Subcutaneous abdominal adipose tissue (tissue), 5 donors: Measurements from ENCODE around the gene GPR132.

Source experiments
- H3K27ac ChIP-seq: one replicate; pipeline ENCODE4 v1.7.0; 2013; ENCODE audit warnings: low read depth, mild to moderate bottlenecking, inconsistent platforms, low read length, moderate library complexity
- H3K27me3 ChIP-seq, 5 donors: one replicate each; pipeline ENCODE4 v1.7.0; 2013; ENCODE audit warnings: low read length in 5 of 5, inconsistent platforms in 1 of 5; ENCODE audit not compliant: control insufficient read depth in 5 of 5, insufficient read depth in 4 of 5
- H3K36me3 ChIP-seq, 5 donors: one replicate each; pipeline ENCODE4 v1.7.0; 2013; ENCODE audit warnings: low read length in 5 of 5; ENCODE audit not compliant: control insufficient read depth in 5 of 5, insufficient read depth in 5 of 5
- H3K4me1 ChIP-seq, 5 donors: one replicate each; pipeline ENCODE4 v1.7.0; 2013; ENCODE audit warnings: low read length in 5 of 5, mild to moderate bottlenecking in 3 of 5, moderate library complexity in 1 of 5; ENCODE audit not compliant: control insufficient read depth in 5 of 5, insufficient read depth in 5 of 5
- H3K4me3 ChIP-seq, 5 donors: one replicate each; pipeline ENCODE4 v1.7.0; 2013; ENCODE audit warnings: low read length in 5 of 5, low read depth in 1 of 5
- H3K9ac ChIP-seq, 5 donors: one replicate each; pipeline ENCODE4 v1.7.0; 2013; ENCODE audit warnings: low read length in 5 of 5, mild to moderate bottlenecking in 4 of 5, moderate library complexity in 3 of 5
- H3K9me3 ChIP-seq, 5 donors: one replicate each; pipeline ENCODE4 v1.7.0; 2013; ENCODE audit warnings: low read length in 5 of 5; ENCODE audit not compliant: control insufficient read depth in 5 of 5
- donor health status: healthy.
- donor health status: healthy.
- donor health status: healthy.
- donor health status: healthy.
- donor health status: healthy.

GPR132 gene

GRCh38 chr14:105099778-105100177 is 34.5 kb upstream of the GPR132 start:
- Histone ChIP-seq H3K4me3 (no peak overlapping the region), H3K27me3 (peaks cover 0 to 9% (median 0%) of the 10 kb centered on the region in 5 donors), H3K27ac (no peak overlapping the region), H3K9ac (no peak overlapping the region), H3K36me3 (no peaks in the 10 kb centered on the region), H3K9me3 (peaks cover 0 to 10% (median 6%) of the 10 kb centered on the region in 5 donors), H3K4me1 (no peaks in the 10 kb centered on the region)

DNA sequence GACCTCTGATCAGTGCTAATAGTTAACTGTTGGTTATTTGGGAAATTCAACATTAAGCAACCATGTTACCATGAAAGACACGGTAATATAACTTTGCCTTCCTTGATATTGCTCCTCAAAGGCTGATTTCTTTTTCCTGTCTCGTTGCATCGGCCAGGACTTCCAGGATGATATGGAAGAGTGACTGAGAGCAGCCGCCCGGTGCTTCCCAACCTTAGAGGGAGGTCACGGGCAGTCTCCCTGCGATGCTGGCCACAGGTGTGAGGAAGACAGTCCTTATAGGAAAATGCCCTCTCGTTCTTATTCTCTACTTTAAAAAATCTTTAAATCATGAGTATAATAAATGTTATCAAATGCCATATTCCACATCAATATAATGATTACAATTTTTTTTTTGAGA is 33.1 kb upstream of the GPR132 start:
- Histone ChIP-seq H3K9ac (no peak overlapping the region), H3K36me3 (no peaks in the 10 kb centered on the region), H3K9me3 (peaks cover 0 to 7% (median 6%) of the 10 kb centered on the region in 5 donors), H3K27ac (no peak overlapping the region), H3K27me3 (peaks cover 0 to 9% (median 0%) of the 10 kb centered on the region in 5 donors), H3K4me1 (peaks cover 0 to 11% (median 9%) of the 10 kb centered on the region in 5 donors), H3K4me3 (no peak overlapping the region)

DNA sequence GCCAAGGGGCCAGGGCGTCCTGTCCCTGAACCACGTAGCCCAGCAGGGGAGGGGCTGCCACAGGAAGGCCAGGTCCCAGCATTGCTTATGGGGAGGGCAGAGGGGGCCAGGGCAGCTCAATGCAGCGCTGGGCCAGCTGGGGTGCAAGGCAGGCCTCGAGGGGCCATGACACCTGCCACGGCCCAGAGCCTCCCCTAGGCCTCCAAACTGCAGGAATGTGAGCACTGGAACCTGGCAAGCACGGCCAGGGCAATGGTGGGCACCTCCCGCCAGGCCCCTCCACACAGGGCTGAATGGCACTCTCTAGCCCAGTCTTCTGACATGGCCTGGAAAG is 32.5 kb upstream of the GPR132 start:
- Histone ChIP-seq H3K9ac (no peak overlapping the region), H3K4me3 (no peak overlapping the region), H3K4me1 (peaks cover 0 to 15% (median 11%) of the 10 kb centered on the region in 5 donors), H3K9me3 (peaks cover 0 to 7% (median 6%) of the 10 kb centered on the region in 5 donors), H3K27ac (no peak overlapping the region), H3K27me3 (peaks cover 0 to 5% (median 0%) of the 10 kb centered on the region in 5 donors), H3K36me3 (no peaks in the 10 kb centered on the region)

GRCh38 chr14:105096206-105096875 is 31.1 kb upstream of the GPR132 start:
- Histone ChIP-seq H3K27ac (no peak overlapping the region), H3K36me3 (no peaks in the 10 kb centered on the region), H3K4me1 (peaks cover 2 to 29% (median 26%) of the 10 kb centered on the region in 5 donors), H3K9ac (no peak overlapping the region), H3K4me3 (no peak overlapping the region), H3K27me3 (peaks cover 0 to 8% (median 0%) of the 10 kb centered on the region in 5 donors), H3K9me3 (peaks cover 0 to 7% (median 6%) of the 10 kb centered on the region in 5 donors)

- no peak overlapping the region for H3K27ac ChIP-seq
- no peak overlapping the region for H3K4me3 ChIP-seq
- no peaks in the 10 kb centered on the region for H3K36me3 ChIP-seq
- peaks cover 0 to 7% (median 6%) of the 10 kb centered on the region in 5 donors for H3K9me3 ChIP-seq
- peaks cover 6 to 40% (median 36%) of the 10 kb centered on the region in 5 donors for H3K4me1 ChIP-seq
- H3K27me3 ChIP-seq: peaks cover 0 to 8% (median 0%) of the 10 kb centered on the region in 5 donors
- H3K9ac ChIP-seq: no peak overlapping the region
Observed at GRCh38 chr14:105095236-105095805, 30.1 kb upstream of the GPR132 start.

GRCh38 chr14:105094193-105094907 is 29.1 kb upstream of the GPR132 start:
- Histone ChIP-seq H3K9ac (peak overlapping the region in 2 of 5 donors; percentile 56 to 59), H3K36me3 (no peaks in the 10 kb centered on the region), H3K4me3 (peak overlapping the region in 4 of 5 donors; percentile 58 to 72 (median 69)), H3K4me1 (peaks cover 6 to 41% (median 38%) of the 10 kb centered on the region in 5 donors), H3K27me3 (peaks cover 0 to 3% (median 0%) of the 10 kb centered on the region in 5 donors), H3K27ac (no peak overlapping the region), H3K9me3 (peaks cover 0 to under 1% (median 0%) of the 10 kb centered on the region in 5 donors)

DNA sequence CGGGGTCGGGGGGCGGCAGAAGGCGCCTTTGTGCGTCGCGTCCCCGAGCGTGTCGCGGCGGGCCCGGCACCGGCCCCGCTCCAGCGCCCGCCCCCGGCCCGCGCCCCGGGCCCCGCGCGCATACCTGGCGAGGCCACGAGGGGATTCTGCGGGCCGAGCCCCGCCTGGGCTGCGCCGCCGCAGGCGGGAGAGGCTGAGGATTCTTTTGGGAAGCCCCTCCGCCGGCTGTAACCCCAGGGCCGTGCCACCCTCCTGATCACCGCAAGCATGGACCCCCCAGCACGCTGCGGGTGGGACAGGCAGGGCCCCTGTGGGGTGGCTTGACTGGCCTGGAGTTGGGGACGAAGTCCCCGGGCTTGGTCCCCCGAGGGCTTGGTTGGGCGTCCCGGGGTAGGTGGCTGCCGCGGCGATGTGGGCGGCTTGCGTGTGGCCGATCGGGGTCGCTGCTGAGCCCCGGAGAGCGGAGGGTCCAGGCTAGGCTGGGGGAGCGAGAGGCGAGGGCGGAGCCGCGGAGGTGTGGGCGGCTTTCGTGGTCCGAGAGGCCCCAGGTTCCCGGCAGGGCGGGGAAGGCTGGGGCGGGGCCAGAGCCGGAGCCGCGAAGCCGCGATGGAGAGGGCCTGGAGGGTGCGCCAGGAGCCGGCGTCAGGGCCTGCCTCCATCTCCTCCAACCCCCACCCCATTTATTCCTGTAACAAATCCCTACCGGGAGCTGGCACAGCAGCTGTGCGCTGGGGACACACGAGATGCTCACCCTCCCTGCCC is 28.4 kb upstream of the GPR132 start:
- H3K27ac ChIP-seq: no peak overlapping the region
- peaks cover 0 to 5% (median 0%) of the 10 kb centered on the region in 5 donors for H3K27me3 ChIP-seq
- H3K9me3 ChIP-seq: no peaks in the 10 kb centered on the region
- peaks cover 9 to 47% (median 43%) of the 10 kb centered on the region in 5 donors for H3K4me1 ChIP-seq
- no peaks in the 10 kb centered on the region for H3K36me3 ChIP-seq
- peak overlapping the region in 4 of 5 donors; percentile 58 to 72 (median 69) for H3K4me3 ChIP-seq
- H3K9ac ChIP-seq: peak overlapping the region in 3 of 5 donors; percentile 53 to 59 (median 56)

DNA sequence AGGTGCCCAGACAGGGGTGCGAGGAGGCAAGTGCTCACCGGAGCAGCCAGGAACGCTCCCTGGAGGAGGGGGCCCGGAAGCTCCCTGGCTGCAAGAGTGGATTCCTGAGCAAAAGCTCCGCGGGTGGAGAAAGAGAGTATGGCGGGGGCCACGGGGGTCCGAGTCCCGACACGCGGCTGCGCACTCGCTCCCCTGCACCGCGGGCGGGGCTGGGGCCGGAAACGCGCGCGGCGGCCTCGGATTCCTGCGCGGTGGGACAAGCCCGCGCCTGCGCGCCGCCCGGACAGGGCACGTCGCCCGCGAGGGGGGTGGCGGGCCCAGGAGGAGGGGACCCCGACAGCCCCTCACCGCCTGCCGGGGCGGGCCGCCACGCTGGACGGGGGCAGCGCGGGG is 27.8 kb upstream of the GPR132 start:
- no peaks in the 10 kb centered on the region for H3K36me3 ChIP-seq
- peak overlapping the region in 4 of 5 donors; percentile 52 to 62 (median 60) for H3K4me3 ChIP-seq
- peak overlapping the region; percentile 60 for H3K27ac ChIP-seq
- H3K27me3 ChIP-seq: peaks cover 0 to 7% (median 0%) of the 10 kb centered on the region in 5 donors
- H3K9ac ChIP-seq: peak overlapping the region in 2 of 5 donors; percentile 46 to 62
- no peaks in the 10 kb centered on the region for H3K9me3 ChIP-seq
- peaks cover 10 to 53% (median 48%) of the 10 kb centered on the region in 5 donors for H3K4me1 ChIP-seq

DNA sequence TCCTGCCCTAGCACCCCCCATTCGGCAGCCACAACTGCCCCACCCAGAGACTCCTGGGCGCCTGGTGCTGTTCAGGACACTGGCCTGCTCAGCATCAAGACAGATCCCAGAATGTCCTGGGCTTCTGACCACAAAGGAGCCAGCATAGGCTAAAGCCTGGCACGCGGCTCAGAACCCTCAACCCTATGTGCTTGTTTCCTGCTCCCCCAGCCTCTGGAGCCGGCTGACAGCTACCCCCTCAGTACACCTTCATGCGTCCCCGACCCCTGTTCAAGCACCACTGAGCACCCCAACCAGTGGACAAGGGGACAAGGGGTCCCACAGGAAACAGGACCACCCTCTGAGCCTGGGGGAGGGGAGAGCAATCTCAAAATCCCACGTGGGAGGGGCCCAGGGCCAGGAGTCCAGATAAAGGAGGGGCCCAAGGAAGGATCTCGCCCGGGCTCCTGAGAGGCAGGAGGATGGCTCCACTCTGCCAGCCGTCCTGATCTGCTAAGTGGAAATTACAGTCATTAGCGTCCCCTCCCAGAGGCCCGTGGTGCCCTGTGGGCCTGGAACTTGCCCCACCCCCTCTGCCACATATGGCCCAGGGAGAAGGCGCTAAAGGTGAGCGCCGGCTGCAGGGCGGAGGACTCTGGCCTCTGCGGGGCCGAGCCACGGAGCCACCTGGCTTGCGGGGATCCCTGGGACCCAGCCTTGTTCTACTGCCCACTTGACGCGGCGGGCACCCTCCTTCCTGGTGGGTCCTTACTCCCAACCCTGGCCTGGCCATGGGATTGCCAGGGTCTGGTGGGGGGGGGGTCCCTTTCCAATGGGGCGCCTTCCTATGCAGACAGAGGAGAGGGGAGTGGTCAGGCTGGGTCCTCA is 27.2 kb upstream of the GPR132 start:
- H3K27ac ChIP-seq: peak overlapping the region; percentile 60
- H3K9me3 ChIP-seq: no peaks in the 10 kb centered on the region
- H3K4me1 ChIP-seq: peaks cover 10 to 60% (median 53%) of the 10 kb centered on the region in 5 donors
- no peaks in the 10 kb centered on the region for H3K36me3 ChIP-seq
- H3K4me3 ChIP-seq: peak overlapping the region in 4 of 5 donors; percentile 52 to 62 (median 60)
- H3K27me3 ChIP-seq: peaks cover 0 to 11% (median 0%) of the 10 kb centered on the region in 5 donors
- H3K9ac ChIP-seq: peak overlapping the region in 3 of 5 donors; percentile 3 to 62 (median 23)
